ENCODE measurements around the gene MGLL.
A peak's percentile ranks its signal among the peaks of the same experiment; 100 is the strongest.

MGLL gene

DNA sequence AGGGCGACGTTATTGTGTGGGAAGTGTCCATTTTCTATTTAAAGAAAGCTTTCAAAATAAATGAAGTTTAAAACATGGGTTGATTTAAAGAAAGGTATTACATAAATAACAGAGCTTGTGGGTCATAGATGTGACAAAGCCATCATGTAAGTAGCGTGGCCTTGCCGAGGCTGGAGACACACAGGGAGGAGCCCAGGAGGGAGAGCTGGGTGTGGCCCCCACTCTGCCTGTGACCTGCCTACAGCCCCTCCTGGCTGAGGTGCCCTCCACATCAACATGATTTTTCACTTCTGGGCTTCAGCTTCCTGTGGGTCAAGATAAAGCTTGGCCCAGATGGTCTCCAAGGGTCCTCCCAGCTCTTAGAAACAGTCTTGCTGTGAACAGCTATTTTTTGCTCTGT, 12.5 kb upstream of the MGLL start:
- DNase-seq, result no peak

DNA sequence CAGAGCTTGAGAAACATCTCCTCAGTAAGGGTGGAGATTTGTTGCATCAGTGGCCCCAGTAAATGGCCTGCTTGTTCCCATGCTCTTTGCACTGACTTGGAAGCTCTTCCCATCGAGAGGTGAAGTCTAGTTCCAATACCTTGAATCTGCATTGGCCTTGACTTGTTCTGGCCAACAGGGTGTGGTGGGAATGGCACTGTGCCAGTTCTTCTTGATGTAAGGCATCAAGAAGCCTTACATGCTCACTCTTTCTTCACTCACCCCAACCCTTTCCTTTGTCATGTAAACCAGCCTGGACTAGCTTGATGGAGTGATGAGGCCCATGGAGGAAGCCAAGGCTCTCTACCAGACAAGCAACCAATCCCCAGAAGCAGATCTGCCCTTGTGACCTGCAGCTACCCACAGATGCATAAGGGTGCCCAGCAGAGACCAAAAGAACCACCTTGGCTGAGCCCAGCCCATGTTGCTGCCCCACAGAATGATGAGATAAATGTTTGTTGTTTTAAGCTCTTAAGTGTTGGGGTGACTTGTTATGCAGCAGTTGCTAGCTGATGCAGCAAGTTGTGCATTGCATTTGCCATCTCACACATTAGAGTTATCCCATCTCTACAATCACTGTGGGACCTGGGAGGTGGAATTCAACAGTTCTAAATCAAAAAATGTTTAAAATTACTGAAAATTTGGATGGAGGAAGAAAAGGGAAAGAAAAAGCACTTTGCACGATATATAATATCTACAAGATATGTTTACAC, 11.1 kb upstream of the MGLL start:
- no peak for DNase-seq

DNA sequence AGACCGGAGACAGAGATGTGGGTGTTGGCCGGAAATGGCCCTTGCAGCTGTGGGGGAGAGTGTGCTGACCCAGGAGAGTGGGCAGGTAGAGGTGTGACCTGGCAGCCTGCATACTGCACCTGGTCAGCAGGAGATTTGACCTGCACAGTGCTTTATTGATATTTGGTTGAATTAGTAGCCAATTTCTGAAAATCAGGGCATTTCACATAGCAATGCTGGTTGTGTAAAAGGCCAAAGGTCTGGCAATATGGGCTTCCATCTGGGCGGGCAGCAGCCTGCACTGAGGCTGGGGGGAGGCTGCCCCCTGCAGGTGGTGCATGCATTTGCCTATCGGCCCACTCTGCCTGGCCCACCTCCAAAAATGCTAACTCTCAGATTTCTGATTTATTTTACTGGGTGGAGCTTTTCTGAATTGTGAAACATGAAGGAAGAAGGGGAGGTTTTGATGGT, 9.4 kb upstream of the MGLL start:
- DNase-seq, result no peak

DNA sequence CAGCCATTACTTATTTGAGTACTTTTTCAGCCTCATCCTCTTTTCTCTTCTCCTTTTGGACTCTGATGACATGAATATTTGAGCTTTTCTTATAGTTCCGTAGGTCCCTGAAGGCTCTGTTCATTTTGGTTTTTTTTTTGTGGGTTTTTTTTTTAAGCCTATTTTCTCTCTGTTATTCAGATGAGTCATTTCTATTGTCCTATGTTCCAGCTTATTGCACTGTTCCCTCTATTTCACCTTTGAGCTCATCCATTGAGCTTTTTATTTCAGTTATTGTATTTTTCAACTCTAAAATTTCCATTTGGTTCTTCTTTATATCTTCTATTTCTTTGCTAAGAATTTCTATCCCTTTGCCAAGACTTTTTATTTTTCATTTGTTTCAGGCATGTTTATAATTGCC, 7.2 kb upstream of the MGLL start:
- DNase-seq, result no peak

DNA sequence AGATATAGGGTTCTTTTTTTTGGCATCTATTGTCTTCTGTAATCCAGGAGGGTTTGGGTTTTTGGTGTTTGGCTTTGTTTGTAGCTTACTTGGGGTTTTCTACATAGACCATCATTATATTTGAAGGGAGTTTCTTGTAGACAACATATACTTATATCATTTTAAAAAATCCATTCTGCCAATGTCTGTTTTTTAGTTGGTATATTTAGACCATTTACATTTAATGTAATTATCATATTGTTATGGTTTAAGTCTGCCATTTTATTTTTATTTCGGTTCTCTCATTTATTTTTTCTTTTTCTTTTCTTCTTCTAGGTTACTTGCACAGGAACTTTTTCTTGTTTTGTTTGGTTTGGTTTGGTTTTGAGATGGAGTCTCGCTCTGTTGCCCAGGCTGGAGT, 5.5 kb upstream of the MGLL start:
- no peak for DNase-seq

DNA sequence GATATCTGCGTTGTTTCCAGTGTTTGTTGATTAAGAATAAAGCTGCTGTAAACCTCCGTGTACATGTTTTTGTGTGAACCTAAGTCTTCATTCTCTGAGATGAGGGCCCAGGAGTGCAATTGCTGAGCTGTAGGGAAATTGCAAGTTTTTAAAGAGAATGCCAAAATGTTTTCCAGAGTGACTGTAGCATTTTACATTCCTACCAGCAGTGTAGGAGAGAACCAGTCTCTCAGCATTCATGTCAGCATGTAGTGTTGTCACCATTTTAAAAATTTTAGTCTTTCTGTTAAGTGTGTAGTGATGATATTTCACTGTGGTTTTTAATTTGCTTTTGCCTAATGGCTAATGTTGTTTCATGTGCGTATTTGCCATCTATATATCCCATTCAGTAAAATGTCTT, 3.4 kb upstream of the MGLL start:
- no peak for DNase-seq

DNA sequence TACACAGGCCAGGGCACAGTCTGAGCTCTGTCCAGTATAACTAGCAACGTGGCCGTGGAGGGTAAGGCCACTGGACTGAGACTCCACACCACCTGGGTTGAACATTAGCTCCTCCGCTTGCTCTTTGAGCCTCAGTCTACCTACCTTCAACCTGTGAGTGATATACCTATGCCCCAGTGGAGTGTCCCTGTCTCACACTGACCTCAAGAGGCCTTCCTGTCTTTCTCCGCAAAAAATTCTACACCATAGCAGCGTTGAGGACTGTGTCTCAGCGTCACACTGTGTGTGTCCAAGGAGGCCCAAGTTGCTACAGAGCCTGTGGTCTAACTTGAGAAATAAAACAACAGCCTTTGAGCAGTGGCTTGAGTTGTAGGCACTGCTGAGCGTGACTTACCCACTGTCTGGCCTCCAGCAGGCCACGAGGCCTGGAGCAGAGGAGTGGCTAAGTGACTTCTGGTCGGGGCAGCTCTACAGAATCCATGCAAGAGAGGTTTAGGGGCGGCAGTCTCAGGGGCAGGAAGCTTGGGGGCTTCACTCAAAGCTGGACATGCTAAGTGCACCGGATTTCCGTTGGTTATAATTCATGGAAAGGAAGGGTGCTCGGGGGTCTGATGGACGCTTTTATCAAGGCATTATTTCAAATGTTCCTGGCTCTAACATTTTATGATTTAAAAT, 2.0 kb upstream of the MGLL start:
- no peak for DNase-seq

DNA sequence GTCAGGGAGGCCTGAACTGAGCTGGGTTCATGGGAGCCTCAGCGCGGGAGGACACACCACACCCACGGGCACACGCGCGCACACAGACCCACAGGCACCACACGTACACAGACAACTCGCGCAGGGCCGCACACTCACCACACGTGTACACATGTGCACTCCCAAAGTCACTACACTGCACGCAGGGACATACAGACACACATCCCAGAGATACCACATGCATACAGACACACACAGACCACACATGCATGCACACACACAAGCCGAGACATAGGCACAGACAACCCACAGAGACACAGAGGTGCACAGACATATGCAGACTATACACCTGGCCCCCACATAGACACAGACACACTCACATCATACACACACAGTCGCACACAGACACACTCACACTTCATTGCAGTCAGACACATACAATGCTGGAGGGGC, 1.1 kb upstream of the MGLL start:
- DNase-seq, result no peak

DNA sequence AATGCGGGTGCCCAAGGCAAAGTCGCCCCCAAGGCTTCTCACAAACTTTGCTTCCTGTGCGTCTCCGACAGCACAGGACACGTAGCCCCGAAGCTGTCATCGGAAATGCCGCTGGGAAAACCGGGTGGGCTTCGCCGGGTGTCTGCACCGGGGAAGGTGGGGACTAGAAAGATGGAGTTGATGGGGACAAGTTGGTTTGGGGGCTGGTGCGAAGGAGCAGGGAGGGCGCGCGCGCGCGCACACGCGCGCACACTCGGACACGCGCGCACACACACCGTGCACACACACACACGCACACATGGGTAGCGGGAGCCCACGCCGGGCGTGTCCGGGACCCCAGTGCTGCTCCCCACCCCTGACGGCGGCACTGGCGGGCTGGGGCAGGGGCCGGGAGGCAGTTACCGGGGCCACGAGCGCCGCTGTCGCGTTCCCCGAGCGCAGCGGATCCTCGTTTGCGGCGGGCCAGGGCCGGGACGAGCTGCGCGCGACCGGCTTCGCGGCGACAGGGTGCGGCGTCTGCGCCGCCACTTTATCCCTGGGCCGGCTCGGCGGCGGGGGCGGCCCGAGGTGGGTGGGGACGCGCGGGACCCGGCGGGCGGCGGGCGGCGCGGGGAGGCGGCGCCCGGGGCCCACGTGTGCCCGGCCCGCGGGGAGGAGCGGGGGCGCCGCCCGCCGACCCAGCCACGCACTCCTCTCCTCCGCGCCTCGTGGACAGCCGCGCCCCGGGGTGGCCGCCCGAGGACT, 539 bp upstream of the MGLL start:
- peak in 7 of 14 donors; percentile 41 to 76 (median 55) for DNase-seq

DNA sequence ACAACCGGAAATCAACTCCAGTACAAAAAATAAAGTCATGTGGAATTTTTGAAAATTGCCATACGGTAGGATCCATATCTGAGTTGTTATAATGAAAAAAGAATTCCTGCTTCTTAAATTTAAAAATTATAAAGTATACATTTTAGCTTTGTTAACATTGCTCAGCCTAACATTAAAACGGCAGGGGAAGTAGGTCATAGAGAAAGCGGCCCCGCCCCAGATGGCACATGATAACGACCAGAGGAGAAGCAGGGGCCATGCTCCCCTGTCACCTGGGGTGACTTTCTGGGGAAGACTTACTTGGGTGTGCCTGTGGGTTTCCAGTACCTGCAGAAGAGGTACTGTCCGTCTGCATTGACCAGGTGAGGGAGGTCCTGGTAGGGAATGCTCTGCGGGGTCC, 921 bp downstream of the MGLL start:
- peak in 2 of 14 donors; percentile 10 to 62 for DNase-seq

DNA sequence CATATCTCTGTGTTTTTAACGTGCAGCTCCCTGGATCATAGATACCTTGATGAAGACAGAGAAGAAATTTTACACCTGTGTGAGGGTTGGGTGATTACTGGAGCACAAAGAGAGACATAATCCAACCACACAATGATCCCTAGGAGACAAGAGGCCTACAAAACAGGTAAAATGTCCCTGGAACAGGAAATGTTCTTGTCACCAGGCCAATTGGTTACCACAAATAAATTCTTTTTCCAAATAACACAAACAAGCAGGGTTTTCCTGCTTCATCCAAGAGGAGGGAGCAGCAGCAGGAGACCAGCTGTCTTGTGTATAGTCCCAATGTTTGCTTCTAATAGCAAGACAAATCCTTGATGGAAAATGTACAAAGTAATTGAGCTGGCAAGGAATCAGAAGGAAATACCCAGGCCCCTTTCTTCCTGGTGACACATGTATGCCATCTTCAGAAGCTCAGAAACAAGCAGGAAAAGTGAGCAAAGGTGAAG, 1.4 kb downstream of the MGLL start:
- DNase-seq, result peak in 1 of 14 donors; percentile 92

DNA sequence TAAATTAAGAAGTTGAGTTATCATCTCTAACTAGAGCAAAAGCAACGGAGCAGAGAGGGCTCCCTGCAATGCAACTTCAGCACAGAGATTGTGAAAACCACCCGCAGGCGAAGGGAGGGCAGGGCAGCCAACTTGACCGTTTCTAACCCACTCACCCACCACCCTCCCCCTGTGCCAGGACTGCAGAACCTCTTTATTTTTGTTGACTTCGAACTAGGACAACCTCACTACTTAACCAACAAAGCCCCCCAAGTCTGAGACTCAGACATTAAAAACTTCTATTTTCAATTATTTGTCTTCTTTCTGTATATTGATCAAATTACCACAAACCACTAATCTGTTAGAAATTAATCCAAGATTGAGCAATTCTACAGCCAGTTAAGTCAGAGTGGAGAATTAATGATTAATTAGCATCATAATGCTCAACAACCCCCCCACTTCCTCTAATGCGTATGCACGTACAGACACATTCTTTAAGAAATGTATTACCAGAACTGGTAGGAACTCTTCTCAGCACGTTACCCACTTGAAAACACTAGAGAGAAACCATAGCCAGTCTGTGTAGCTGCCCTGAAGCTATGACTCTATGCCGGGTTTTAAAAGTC, 2.0 kb downstream of the MGLL start:
- DNase-seq, result no peak

DNA sequence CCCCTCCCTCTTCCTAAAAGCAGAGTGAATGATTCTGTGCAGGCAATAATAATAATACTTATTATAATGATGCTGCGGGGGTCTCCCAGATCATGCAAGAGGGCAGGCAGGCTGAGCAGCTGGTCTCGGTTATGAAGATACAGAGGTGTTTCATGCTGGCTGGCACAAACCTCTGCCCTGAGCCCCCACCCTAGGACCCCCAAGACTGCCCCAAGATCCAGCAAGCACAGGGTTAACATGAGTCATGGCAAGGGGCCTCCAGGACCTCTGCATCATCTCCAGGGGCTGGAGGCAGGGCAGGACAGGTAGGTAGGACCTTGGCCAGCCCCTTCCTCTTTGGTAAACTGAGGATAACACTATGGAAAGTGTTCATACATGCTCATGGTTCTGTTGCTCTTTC, 2.7 kb downstream of the MGLL start:
- no peak for DNase-seq

DNA sequence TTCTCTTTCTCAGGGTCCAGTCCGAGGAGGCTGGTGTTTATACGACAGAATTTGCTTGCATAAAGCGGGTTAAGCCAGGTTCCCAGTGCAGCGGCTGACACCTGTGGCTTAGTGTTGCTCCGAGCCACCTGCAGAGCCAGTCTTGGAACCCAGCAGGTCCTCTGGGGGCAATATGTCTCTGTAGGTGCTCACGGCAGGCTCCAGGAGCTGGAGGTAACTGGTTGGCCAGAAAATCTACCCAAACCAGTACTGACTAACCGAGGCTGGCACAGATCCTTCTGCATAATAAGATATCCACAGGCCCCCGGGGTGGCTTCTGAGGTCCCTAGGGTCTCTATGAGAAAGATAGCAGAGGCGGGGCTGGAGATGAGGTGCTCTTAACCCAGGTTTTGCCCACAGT, 3.2 kb downstream of the MGLL start:
- no peak for DNase-seq

DNA sequence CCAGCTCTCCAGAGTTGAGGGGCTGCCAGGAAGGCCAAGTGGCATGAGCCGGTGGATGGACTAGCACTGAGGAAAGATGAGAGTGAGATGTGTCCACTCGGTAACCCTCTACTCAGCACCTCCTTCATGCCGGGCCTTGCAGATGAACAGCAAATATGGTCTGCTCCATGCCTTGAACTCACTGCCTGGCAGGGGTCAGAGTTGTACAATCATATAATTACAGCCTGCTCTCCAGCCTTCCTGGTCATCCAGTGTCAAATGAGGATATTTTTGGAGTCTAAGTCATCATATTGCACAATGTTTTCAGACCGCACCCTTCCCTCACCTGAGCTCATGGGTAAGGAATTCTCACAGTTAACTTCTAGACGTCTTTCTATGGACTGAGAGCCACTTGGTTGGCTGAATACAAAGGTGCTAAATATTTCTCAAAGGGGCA, 4.9 kb downstream of the MGLL start:
- no peak for DNase-seq

DNA sequence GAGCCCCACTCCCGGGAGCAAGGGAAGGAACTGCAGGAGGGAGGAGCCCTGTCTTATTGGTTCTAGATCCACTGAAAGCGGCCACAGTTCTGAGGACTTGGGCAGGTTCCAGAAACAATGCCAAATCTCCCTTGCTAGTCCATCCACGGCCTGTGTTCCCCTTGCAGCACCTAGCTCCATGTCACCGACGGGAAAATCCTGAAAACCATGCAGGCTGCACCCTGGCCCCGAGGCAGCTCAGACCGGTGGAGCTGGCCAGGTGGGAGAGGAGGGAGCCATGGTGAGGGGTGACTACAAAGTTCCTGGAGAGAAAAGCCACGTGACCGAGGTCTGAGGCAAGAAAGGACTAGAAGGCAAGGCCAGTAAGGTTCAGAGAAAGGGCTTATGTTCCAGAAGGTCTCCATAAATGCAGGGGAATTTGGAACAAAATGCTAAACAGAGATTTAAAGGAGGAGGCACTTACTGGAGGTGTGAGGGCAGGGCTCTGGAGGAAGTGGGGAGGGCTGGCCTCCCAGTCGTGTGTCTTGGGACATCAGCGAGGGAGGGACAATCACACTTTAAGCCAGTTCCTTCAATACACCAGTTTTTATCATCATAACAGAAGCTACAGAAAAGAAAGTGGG, 5.4 kb downstream of the MGLL start:
- peak in 1 of 14 donors; percentile 73 for DNase-seq

DNA sequence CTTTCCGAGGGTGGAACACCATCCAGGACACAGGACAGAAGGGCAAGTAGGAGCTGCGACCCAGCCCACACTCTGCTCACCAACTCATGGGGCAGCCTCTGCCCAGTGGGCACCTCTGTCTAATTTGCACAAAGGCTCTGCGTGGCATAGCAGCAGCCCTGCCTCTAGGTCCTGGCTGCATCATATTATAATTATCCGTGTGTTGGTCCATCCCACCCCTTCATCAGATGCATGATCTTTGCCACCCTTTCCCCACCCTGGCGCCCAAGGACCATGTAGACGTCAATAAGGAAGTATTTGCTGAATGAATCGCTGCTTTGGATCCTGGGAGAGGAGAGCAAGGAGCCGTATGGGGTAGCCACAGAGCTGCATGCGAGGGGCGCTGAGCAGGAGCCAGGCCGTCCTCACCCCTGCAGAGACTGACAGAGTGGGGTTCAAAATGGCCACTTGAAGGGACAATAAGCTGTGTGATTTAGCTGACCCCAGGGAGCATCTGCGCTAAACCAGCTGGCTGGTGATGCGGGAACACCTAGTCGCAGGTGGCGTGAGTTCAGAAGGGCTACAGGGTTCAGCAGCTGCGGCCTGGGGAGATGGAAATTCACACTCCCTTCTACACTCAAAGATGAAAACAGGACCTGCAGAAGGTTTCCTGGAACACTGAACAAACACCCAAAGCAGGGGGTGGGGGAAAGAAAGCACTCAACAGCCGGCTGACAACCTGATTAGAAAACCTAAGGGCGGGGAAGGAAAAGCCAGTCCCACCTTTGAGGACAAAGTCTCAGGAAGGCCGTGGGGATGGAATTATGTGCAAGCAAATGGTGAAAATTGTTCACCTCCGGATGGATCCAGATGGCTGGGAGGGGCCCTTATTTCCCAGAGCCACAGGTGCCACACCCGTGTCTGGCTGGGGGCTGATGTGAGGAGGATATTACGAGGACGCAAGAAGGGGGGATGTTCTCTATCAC, 6.4 kb downstream of the MGLL start:
- no peak for DNase-seq

DNA sequence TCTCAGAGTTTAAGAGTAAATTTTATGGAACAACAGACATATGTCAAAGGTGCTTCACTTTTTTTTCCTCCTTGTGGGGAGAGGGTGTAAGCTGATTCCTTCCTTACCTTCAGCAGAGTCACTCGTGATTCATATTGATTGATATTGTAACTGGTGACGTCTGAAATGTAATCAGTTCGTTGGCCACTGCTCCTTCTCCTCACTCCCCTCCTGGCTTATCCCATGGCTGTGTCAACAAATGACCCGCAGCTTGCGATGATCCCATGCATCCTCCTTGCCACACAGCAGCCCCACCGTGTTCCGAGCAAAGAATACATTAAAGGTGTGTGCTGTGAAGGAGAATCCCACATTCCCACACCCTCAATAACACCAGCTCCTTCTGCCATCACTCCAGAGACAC, 7.3 kb downstream of the MGLL start:
- no peak for DNase-seq

DNA sequence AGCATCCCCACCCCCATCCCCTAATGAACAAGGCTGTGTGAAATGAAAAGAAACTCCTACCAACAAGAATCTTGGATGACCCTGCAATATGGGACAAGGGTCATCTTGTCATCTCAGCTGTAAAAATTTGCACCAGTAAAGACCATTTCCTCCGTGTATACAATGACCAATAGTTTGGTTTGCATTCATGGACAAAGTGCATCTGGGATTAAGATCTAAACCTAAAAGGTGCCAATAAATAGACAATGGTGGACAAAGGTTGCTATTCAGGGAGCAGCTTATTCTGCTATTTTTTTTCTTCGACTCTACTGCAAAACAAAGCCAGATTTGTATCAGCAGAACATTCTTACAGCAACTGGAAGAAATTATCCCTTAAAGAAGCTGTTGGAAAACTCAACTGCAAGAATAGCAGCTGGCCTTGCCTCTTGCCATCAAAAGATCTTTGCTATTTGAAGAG, 8.0 kb downstream of the MGLL start:
- no peak for DNase-seq

DNA sequence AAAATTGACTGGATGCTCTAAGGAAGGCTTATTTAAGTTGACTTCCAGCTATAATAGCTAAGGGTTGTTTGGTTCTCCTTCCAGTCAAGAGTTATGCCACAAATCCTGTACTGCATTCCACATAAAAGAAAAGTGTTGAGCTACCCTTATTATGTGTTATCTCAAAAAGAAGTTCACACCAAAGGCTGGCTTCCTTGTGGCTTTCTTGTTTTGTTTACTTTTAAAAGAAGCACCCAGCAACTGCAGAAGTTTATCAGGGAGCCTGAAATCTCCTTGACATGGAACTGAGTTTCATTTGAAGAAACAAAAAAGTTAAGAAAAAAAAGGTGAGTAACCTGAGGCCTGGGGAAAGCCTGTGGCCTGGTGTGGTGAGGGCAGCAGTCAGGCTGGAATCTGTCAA, 10.2 kb downstream of the MGLL start:
- no peak for DNase-seq

DNA sequence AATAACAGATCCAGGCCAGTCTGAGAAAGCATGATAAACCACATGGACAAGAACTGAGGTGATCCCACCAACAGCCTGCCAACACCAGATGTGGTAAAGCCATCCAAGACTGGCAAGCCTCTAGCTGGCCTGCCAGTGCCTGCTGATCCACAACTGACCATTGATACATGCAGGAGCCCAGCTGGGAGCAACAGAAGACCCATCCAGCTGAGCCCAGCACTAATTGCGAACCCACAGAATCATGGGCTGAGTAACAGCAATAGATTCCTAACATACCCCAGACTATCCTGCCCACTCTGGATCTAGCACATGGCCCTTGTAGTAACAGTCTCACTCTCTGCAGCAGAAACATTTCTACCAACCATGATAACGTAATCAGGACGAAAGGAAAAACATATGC, 10.6 kb downstream of the MGLL start:
- DNase-seq, result no peak

Data from C1 segment of cervical spinal cord (tissue), 14 donors.